ENCODE measurements around the gene EPS8L1.
"Not testable (repeated sequence)": the region's sequence is repeated elsewhere in the genome, so short reads cannot be mapped to it uniquely, and the experiment has no call there.

Gene EPS8L1

DNA sequence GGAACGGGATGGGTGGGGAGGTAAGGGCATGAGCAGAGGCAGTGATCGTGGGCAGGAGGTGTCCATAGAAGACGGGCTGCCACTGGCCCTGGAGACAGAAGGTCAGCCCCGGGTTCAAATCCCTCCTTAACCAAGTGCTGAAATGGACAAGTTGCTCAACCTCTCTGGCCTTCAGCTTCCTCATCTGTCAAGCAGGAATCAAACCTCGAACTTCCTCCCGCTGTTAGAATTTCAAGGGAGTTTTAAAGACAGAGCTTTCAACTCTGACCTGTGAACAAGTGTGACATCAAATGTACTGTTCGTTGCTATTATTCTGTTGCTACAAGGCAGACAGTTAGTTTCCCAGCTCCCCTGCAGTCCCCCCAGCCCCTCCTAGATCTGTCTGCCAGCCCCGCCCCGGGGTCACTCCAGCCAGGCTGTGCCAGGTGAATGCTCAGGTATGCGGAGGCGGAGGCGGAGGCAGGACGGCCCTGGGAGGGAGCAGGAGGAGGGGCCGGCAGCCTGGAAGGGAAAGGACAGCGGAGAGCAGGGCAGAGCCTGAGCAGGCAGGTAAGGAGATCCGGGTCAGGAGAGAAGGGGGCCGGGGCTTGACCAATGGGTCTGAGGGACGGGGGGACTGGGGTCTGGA lies at the start of gene EPS8L1:
Gene EPS8L1 (plus strand): TSS at position 499 of the 628 bp plus-strand sequence. CDS start 576 bp downstream, outside the sequence.
- no peak for DNase-seq (ENCODE audit: low spot score)

DNA sequence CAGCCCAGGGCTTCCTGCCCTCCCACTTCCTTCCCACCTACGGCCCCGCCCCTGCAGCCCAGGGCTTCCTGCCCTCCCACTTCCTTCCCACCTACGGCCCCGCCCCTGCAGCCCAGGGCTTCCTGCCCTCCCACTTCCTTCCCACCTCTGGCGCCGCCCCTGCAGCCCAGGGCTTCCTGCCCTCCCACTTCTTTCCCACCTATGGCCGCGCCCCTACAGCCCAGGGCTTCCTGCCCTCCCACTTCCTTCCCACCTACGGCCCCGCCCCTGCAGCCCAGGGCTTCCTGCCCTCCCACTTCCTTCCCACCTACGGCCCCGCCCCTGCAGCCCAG lies 48.6 kb upstream of the EPS8L1 start:
- not testable (repeated sequence) for DNase-seq (ENCODE audit: low spot score)

DNA sequence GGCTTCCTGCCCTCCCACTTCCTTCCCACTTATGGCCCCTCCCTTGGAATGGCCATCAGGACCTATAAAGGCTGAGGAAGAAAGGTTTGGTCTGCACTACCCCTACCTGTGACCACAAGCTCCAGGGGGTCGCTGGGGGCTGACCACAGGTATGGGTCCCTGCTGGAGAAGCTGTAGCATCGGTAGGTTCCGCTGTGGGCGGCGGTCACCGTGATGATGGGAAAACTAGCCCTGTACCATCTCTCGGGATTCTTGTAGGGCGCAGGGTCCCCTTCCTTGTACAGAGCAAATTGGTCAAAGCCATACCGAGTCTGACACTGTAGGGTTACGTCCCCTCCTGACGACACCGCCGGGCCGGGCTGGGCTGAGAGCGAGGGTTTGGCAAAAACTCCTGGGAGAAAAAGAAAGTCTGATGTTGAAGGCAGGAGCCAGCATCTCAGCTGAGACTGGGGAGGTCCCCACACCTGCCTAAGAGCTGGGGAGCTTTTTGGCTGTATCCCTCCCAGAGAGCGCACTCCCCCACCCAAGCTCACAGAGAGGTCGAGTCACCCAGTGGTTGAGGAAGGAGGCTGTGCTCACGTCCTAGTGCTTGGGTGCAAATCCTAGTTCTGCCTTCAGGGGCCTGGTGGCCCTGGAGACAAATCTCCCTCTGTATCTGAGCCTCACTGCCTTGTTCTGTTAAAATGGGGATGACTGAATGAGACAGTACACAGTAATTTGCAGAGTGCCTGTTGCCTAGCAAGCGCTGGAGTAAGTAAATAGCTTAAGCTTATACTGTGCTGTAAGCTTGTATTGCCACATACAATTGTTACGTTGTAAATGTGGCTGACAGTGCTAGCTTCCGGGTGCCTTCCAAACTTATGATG lies 48.0 kb upstream of the EPS8L1 start:
- no peak for DNase-seq (ENCODE audit: low spot score)

DNA sequence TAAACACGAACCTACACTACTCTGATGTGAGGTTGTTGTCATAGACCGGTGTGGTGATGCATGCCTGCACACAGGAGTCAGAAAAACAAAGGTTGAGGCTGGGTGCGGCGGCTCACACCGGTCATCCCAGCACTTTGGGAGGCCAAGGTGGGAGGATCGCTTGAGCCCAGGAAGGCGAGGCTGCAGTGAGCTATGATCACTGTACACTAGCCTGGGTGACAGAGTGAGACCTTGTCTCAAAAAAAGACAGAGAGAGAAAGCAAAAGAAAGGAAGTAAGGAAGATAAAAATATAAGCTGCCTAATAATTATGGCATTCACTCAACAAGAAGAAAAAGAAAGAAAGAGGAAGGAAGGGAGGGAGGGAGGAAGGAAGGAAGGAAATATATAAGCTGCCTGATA lies 46.9 kb upstream of the EPS8L1 start:
- no peak for DNase-seq (ENCODE audit: low spot score)

DNA sequence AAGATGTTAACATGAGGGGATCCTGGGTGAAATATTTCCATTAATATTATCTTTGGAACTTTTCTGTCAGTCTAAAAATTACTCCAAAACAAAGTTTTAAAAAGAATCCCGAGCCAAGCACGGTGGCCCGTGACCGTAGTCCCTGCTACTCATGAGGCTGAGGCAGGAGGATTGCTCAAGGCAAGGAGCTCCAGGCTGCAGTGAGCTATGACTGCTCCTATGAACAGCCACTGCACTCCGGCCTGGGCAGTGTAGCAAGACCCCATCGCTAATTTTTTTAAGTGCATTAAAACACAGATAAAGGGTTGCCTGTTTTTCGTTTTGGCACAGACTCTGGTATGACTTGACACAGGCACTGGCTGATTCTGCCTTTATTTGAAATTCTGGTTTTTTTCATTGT lies 44.5 kb upstream of the EPS8L1 start:
- DNase-seq (ENCODE audit: low spot score) = no peak

DNA sequence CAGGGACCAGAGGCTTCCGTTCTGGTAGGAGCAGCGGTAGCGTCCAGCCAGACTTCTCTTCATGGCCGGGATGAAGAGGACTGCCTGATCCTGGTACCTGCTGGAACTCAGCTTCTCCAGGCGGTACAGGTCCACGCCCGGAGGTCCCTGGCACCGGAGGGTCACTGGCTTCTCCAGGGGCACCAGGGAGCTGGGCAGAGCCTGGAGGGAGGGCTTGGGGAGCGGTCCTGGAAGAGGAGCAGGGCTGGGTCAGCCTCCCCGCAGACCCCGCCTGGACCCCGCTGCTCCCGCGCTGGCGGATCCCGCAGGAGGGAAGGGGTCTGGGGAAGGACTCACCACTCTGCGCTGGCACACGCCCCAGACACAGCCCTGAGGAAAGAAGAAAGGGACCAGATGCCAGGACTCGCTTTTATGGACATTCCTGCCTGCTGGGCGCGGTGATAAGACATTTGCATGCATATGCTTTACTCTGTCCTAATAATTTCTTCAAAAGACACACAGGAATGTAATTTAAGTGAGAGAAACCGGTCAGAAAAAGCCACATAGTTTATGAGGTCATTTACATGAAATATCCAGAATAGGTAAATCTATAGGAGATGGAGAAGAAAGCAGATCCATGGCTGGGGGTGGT lies 43.4 kb upstream of the EPS8L1 start:
- no peak for DNase-seq (ENCODE audit: low spot score)

DNA sequence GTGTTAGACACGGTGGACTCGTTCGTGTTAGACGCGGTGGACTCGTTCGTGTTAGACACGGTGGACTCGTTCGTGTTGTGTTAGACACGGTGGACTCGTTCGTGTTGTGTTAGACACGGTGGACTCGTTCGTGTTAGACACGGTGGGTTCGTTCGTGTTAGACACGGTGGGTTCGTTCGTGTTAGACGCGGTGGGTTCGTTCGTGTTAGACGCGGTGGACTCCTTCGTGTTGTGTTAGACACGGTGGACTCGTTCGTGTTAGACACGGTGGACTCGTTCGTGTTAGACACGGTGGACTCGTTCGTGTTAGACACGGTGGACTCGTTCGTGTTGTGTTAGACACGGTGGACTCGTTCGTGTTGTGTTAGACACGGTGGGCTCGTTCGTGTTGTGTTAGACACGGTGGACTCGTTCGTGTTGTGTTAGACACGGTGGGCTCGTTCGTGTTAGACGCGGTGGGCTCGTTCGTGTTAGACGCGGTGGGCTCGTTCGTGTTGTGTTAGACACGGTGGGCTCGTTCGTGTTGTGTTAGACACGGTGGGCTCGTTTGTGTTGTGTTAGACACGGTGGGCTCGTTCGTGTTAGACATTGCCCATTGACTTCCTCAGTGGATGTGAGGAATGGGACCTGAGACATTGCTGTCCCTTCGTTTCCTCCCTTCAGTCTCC lies 42.6 kb upstream of the EPS8L1 start:
- DNase-seq (ENCODE audit: low spot score) = not testable (repeated sequence)

DNA sequence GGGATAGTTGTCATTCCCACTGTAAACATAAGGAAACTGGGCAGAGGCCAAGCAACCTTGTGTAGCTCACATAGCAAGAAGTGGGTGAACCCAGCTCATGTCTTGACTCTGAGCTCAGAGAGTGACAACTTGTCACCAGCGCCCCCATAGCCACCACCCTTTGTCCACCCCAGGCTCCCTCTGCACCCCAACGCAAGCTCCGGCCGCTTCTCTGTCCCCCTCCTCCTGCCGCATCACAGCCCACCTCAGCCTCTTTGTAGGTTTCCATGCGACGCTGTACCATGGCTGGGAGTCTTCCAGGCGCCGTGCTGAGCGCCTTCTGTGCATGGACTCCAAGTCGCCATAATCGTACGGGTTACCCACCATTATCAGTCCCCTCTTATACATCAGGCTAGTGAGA lies 40.9 kb upstream of the EPS8L1 start:
- no peak for DNase-seq (ENCODE audit: low spot score)

DNA sequence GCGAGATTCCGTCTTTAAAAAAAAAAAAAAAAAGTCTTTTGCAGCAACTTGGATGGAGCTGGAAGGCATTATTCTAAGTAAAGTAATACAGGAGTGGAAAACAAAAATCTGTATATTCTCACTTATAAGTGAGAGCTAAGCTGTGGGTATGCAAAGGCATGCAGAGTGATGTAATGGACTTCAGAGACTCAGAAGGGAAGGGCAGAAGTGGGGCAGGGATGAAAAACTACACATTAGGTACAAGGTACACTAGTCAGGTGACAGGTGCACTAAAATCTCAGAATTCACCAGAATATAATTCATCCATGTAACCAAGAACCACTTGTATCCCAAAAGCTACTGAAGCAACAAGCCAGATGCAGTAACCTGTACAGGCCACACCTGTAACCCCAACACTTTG lies 39.6 kb upstream of the EPS8L1 start:
- no peak for DNase-seq (ENCODE audit: low spot score)

DNA sequence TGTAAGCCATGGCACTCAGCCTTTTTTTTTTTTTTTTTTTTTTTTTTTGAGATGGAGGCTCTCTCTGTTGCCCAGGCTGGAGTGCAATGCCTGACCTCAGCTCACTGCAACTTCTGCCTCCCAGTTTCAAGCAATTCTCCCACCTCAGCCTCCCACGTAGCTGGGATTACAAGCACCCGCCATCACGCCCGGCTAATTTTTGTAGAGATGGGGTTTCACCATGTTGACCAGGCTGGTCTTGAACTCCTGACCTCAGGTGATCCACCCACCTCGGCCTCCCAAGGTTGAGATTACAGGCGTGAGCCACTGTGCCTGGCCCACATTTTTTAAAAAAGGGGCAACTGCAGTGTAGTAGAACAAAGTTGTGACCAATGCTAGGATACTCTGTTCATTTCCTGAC lies 38.1 kb upstream of the EPS8L1 start:
- not testable (repeated sequence) for DNase-seq (ENCODE audit: low spot score)

DNA sequence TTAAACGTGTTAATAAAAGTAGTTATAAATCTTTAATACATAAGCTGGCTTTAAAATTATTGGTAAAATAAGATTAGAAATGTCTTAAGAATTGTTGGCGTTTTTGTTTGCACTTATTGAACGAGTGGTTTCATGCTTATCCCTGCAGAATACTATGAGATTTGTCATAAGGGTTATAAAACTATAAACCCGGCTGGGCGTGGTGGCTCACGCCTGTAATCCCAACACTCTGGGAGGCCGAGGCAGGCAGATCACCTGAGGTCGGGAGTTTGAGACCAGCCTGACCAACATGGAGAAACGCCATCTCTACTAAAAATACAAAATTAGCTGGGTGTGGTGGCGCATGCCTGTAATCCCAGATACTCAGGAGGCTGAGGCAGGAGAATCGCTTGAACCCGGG lies 35.0 kb upstream of the EPS8L1 start:
- not testable (repeated sequence) for DNase-seq (ENCODE audit: low spot score)

DNA sequence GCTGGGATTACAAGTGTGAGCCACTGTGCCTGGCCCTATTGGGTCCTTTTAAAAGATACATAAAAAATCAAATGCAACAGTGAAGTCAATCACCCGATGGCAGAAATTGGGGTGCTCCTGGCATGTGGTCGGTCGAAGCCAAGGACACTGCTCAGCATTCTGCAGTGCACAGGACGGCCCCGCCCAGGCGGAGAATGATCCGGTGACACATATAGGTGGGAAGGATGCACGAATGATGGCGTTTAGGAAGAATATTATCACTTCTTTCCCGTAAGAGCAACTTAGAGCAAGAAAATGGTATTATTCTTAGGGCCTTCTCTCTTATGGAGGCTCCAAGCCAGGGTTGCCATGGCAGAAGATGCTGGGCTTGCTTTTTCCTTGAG lies 34.4 kb upstream of the EPS8L1 start:
- no peak for DNase-seq (ENCODE audit: low spot score)

DNA sequence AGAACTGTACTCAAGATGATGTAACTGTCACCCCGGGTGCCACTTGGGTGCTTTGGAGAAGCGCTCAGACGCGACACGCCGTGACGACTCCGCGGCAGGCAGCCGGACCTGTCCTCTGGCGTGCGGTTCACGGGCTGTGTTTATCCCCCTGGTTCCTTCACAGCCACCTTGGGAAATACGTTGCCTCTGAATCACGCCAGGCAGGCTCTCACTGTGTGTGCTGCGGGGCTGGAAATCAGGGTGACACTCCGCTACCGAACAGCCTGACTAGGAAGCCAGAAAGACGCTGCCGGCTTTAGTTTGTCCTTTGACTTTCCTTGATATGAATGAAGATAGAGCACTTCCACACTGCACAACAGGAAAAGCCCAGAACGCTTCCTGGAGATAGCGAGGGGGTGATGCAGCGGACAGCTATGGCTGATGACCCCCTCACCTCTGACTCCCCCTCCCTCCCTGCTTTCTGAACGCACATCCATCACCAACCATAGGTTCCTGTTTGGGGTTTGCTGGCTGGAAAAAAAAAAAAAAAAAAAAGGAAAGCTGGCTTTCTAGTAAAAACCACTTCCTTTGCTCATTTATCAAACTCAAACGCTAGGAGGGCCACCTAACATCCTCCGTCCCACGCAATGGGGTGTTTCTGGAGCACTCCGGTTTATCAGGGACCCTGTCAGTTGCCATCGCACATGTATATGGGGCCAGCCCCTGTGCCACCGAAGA lies 33.9 kb upstream of the EPS8L1 start:
- no peak for DNase-seq (ENCODE audit: low spot score)

DNA sequence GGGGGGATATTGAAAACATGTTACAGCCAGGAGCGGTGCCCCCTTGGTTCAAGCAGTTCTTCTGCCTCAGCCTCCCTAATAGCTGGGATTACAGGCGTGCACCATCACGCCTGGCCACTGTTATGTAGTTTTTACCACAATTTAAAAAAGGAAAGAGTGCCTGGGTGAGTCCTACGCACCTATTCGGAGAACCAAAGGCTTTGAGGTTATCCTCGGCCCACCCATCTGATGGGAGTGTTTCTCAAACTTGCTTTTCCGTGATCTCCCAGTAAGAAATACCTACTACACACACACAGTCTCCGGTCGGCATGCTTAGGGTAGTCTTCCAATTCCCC lies 33.4 kb upstream of the EPS8L1 start:
- DNase-seq (ENCODE audit: low spot score) = no peak

DNA sequence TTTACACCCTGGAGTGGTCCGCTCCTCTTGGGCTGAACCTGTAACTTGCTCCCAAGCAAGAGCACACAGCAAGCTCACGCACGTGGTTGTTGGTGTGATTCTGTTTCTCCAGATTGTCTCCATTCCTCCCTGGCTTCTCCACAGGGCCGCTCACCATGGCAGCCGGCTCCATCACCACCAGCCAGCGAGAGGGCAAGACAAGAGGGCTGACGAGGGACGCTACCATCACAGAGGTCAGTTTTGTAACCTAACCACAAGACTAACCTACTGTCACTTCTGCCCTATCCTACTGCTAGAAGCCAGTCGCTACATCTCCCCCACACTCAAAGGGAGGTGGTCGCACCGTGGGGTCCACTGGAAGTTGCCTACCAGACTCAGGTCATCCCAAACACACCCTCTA lies 33.0 kb upstream of the EPS8L1 start:
- no peak for DNase-seq (ENCODE audit: low spot score)

DNA sequence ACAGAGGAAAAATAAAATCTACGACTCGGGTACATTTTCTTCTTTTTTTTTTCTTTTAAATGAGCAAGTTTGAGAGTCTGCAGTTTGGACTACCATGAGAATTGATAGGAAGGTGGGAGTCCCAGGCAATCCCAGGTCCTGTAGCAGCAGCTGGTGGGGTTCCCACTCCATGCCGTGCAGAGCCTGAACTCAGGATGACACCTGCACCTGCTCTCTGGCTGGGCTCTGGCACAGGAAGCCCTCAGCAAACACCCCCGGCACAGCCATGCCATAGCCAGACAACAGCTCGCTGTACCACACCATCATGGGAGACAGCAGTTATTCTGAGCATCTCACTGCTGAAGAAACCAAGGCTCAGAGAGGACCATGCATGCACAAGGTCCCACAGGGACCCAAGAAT lies 31.4 kb upstream of the EPS8L1 start:
- DNase-seq (ENCODE audit: low spot score) = no peak

DNA sequence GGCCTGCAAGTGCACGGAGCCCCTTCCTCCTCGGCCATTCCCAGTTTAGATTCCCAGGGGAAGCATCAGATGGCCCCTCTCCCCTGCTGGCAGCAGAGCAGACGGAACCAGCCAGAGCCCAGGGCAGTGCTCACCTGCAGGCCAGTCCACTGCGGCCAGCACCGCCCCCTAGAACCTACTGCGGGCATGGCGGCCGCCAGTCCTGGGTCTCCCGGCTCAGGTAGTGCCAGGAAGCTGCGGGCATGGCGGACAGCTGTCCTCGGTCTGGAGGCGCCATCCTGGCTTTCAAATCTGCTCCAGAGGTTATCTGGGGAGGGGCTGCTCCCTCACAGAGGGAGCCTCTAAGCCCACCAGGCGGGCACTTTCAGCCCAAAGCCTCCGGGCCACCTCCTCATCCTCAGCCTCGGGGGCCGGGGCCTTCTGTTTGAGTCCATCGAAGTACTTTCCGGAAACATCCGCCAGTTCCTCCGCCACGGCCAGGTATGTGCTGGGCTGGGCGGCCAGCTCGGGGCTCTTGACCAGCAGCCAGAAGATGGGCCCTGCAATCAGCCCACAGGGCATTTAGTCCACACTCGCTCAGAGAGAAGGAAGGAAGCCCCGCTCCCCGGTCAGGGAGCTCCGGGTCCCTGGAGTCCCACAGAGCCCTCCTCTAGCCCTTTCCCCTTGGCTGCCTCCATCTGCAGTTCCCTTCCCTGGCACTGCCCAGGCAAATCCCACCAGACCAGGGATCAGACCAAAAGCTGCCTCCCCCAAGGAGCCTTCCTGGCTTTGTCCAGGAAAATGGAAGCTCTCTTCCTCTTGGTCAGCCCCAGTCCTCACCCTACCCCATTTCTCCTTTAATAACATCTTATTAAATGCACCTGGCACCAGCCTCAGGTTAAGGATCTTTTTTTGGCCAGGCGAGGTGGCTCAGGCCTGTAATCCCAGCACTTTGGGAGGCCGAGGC lies 30.6 kb upstream of the EPS8L1 start:
- DNase-seq (ENCODE audit: low spot score) = no peak

DNA sequence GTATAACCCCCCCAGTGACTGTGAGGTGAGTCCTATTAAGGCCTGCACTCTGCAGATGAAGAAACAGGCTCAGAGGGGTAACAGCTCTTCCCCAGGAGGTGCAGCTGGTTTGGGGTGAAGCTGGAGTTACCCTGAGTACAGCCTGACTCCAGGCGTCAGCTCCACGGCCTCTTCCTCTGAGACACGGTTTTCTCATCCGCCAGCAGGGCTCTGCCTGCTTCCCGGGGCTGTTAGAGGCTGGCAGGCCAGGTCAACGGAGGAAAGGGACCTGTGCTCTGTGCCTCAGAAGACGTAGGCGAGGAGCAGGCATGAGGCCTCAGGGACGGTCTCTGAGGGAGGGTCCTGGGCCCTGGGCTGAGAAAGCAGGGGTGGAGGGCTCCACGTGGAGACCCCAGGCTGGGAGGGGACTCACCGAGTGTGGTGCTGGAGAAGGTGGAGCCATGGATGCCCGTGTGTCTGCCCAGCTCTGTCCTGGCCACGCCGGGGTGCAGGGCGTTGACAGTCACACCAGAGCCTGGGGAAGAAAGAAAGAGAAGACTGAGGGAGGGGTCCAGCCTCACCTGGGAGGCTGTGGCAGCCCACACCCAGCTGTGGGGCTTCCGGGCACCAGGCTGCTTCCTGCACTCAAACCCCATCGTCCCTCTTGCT lies 28.6 kb upstream of the EPS8L1 start:
- no peak for DNase-seq (ENCODE audit: low spot score)

DNA sequence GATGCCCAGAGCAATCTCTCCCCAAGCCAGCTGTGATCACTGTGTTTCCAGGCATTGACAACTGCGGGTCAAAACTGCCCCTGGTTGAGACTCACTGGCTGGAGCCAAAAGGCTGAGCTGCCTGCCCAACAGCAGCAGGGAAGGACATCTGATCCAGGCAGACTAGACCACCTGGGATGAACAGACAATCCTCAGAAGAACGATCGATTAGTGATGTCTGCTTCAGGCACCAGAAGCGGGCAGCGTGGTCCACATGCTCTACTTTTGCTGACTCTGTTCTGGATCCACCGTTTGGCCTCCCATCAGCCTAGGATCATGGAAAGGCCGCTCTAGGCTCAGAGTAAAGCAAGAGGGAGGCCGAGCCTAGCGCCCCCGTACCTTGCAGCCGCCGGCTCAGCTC lies 27.7 kb upstream of the EPS8L1 start:
- DNase-seq (ENCODE audit: low spot score) = no peak

DNA sequence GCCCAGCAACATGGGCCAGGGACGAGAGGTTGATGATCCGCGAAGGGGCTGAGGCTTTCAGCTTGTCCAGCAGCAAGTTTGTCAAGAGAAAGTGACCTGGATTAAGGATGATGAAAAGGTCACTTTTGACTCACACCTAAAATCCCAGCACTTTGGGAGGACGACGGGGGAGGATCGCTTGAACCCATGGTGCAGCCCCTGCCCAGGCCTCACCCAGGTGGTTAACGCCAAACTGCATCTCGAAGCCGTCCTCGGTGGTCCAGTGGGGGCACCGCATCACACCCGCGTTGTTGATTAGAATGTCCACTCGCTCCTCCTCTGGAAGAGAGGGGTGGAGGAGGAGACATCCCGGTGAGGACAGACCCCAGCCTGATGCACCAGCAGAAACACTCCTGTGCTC lies 27.2 kb upstream of the EPS8L1 start:
- DNase-seq (ENCODE audit: low spot score) = no peak

Data from GM03348 (cell line).